Neural crest cell (in vitro differentiated cells): ENCODE measurements around the gene FBN2. TPM values are rescaled to one million over a fixed set of nuclear protein-coding genes. Genes with fewer than 3 reads are reported as not detected.

Source experiments
- DNase-seq: peaks from one replicate; pipeline ENCODE4 v3.0.0; 2021; ENCODE audit warnings: low read depth, mixed read lengths, low spot score
- H3K27ac Mint-ChIP-seq: one replicate; pipeline ENCODE4 v1.8.0; 2021; ENCODE audit warnings: mild to moderate bottlenecking, mixed read lengths; ENCODE audit not compliant: unreplicated experiment
- H3K27me3 Mint-ChIP-seq: 2 replicates; pipeline ENCODE4 v1.8.0; 2021; ENCODE audit warnings: low read depth, mild to moderate bottlenecking, mixed read lengths
- H3K36me3 Mint-ChIP-seq: 2 replicates; pipeline ENCODE4 v1.8.0; 2021; ENCODE audit warnings: low read depth, mild to moderate bottlenecking, mixed read lengths
- H3K4me1 Mint-ChIP-seq: 2 replicates; pipeline ENCODE4 v1.8.0; 2021; ENCODE audit warnings: mixed read lengths
- H3K4me3 Mint-ChIP-seq: one replicate; pipeline ENCODE4 v1.8.0; 2021; ENCODE audit warnings: mild to moderate bottlenecking, mixed read lengths
- H3K9me3 Mint-ChIP-seq: 2 replicates; pipeline ENCODE4 v1.8.0; 2021; ENCODE audit warnings: mixed read lengths
- total RNA-seq: library from RNA; stranded (reverse); gene quantifications from 2 replicates; pipeline ENCODE4 v1.2.1, GENCODE V29; 2021
- TF ChIP-seq, protein P1 (sequence below): fragments of 200-600 bp; sonication (generic); conservative IDR thresholded peaks from 2 replicates; pipeline ENCODE4 v1.5.0; 2021; ENCODE audit warnings: antibody characterized with exemption, mild to moderate bottlenecking

The FBN2 gene
- total RNA-seq, 1 donor from 2014 or later: 58.3 TPM

DNA sequence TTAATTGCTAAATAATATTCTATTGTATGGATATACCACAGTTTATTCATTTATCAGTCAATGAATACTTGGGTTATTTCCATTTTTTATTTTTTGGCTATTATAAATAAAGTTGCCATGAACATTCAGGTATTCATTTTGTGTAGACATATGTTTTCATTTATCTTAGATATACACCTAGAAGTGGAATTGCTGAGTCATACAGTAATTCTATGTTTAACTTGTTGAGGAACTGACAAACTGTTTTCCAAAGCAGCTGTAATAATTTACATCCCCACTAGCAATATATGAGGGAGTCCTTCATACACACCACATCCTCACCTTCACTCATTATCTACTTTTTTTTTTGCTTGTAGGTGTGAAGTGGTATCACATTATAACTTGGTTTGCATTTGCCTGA is 123.6 kb downstream of the FBN2 start:
- Mint-ChIP-seq H3K4me1 (peaks cover 5% of the 10 kb centered on the region), H3K27ac (no peak overlapping the region), H3K27me3 (no peaks in the 10 kb centered on the region), H3K9me3 (peaks cover 14% of the 10 kb centered on the region), H3K36me3 (peaks cover 30% of the 10 kb centered on the region), H3K4me3 (no peak overlapping the region)
- TF ChIP-seq, protein P1, sequence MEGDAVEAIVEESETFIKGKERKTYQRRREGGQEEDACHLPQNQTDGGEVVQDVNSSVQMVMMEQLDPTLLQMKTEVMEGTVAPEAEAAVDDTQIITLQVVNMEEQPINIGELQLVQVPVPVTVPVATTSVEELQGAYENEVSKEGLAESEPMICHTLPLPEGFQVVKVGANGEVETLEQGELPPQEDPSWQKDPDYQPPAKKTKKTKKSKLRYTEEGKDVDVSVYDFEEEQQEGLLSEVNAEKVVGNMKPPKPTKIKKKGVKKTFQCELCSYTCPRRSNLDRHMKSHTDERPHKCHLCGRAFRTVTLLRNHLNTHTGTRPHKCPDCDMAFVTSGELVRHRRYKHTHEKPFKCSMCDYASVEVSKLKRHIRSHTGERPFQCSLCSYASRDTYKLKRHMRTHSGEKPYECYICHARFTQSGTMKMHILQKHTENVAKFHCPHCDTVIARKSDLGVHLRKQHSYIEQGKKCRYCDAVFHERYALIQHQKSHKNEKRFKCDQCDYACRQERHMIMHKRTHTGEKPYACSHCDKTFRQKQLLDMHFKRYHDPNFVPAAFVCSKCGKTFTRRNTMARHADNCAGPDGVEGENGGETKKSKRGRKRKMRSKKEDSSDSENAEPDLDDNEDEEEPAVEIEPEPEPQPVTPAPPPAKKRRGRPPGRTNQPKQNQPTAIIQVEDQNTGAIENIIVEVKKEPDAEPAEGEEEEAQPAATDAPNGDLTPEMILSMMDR: no peak
- no peak for DNase-seq

DNA sequence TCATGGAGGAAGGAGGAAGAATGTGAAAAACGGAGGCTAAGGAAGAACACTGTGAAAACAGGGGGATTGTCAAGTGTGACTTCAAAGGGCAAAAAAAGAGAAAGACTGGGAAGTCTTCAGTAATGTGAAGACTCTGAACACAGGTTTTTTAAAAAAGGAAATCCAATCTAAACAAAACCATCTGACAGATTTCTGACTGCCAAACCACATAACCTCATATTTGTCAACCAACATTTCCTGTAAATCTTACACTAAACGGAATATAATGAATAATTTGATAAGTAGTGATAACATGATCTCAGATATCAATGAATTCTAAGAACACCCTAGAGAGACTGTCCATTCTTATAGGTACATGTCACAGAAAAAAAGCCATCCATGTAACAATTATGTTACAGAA is 124.7 kb downstream of the FBN2 start:
- DNase-seq: no peak
- peaks cover 5% of the 10 kb centered on the region for H3K4me1 Mint-ChIP-seq
- peaks cover 27% of the 10 kb centered on the region for H3K36me3 Mint-ChIP-seq
- H3K27ac Mint-ChIP-seq: no peak overlapping the region
- no peak overlapping the region for H3K4me3 Mint-ChIP-seq
- TF ChIP-seq, protein P1: no peak
- peaks cover 13% of the 10 kb centered on the region for H3K9me3 Mint-ChIP-seq
- H3K27me3 Mint-ChIP-seq: no peaks in the 10 kb centered on the region

DNA sequence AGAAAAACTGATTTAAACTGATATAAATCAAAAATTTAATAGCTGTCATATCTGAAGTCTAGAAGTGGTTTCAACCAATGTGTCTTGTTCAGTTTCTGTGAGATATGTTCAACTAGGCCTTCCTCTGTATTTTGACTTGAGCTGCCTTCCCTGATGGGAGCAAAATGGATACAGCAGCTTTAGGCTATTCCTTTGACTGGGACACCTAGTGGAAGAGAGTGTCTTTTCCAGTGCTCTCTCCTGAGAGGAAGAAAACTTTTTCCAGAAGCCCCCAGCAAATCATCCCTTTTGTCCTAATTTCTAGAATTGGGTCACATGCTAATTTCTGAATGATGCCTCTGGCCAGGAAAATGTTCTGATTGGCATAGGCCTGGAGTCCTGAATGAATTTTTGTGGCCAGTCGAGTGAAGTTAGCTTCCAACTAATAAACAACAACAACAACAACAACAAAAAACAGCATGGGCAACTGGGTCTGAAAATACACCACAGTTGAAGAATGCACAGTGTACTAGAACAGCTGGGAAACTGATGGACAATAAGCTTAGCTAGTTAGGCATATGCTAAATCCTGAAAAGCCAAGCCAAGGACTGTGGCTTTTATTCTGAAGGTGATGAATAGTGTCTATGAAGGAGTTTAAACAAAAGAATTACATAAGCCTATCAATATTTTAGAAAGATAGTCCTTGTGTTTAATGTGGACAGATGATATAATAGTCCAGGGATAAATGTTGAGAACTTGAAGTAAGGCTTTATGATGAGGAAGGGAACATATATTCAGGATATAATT is 125.7 kb downstream of the FBN2 start:
- H3K4me3 Mint-ChIP-seq: no peak overlapping the region
- no peak overlapping the region for H3K27ac Mint-ChIP-seq
- H3K4me1 Mint-ChIP-seq: peaks cover 5% of the 10 kb centered on the region
- H3K36me3 Mint-ChIP-seq: peaks cover 24% of the 10 kb centered on the region
- no peak for DNase-seq
- no peaks in the 10 kb centered on the region for H3K27me3 Mint-ChIP-seq
- TF ChIP-seq, protein P1: no peak
- H3K9me3 Mint-ChIP-seq: peaks cover 9% of the 10 kb centered on the region

DNA sequence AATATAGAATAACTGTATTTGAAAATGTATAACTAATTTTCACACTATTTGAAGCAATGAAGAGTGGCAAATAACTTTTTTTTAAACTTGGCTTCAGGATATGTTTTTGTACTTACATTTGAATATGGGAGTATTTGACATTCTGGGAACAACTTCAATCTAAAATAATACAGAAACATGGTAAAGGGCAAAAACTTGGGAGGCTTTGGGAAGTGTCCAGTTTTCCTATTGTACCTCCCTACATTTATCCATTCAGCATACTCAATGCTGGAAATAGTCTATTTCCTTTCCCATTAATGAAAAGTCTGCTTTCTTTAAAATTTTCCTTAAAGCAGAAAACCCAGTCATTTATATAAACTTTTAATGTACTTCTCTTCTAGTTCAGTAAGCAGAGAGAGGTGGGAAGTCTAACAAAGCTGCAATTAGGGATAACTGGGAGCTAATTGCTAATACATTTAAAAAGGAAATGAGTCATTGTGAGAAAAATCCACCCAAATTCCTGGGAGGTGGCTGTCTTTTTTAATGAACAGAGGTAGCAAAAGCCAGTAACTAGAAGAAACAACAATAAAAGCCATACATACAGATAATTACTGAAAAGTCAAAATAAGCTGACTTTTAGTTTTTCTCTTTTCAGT is 128.8 kb downstream of the FBN2 start:
- H3K4me3 Mint-ChIP-seq: no peak overlapping the region

DNA sequence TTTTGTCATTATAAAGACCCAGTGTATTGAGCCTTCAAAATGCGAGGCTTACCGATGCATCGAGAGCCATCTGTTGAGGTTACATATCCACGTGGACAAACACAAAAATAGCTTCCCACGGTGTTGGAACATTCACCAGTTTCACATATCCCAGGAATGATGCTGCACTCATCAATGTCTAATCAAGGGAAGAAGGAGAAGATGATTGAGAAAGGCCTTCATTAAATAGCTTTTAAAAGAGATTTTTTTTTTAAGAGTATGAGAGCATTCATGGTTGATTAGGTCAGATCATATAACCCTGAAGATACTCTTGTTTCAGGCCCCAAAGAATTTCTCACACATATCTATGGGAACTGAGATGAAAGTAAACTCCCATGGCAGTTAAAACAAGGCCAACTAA is 129.4 kb downstream of the FBN2 start:
- Mint-ChIP-seq H3K4me1 (peaks cover 29% of the 10 kb centered on the region), H3K27ac (no peak overlapping the region), H3K27me3 (no peaks in the 10 kb centered on the region), H3K4me3 (no peak overlapping the region), H3K36me3 (peaks cover 28% of the 10 kb centered on the region), H3K9me3 (peaks cover 3% of the 10 kb centered on the region)
- no peak for DNase-seq
- TF ChIP-seq, protein P1: no peak

More for the DNA sequence above, 128.8 kb downstream of the FBN2 start:
- Mint-ChIP-seq H3K27me3 (no peaks in the 10 kb centered on the region), H3K36me3 (peaks cover 28% of the 10 kb centered on the region), H3K27ac (no peak overlapping the region), H3K9me3 (peaks cover 3% of the 10 kb centered on the region), H3K4me1 (peaks cover 23% of the 10 kb centered on the region)
- no peak for DNase-seq
- TF ChIP-seq, protein P1: no peak
